GM18498 (cell line): ENCODE data around the gene EPS8.
A peak's percentile ranks its signal among the peaks of the same experiment; 100 is the strongest.

Source experiments
- ATAC-seq: cut with Tn5 transposase; IDR thresholded peaks from one replicate; pipeline ENCODE4 v1.9.1; 2021; ENCODE audit warnings: mild to moderate bottlenecking, moderate library complexity; ENCODE audit not compliant: unreplicated experiment

EPS8 gene

DNA sequence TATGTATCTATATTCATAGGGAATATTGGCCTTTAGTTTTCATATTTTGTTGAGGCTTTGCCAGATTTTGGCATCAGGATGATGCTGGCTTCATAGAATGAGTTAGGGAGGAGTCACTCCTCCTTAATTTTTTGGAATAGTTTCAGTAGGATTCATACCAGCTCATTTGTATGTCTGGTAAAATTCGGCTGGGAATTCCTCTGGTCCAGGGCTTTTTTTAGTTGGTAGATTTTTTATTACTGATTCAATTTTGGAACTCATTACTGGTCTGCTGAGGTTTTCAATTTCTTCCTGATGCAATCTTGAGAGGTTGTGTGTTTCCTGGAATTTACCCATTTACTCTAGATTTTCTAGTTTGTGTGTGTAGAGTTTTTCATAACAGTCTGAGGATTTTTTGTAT, 175.2 kb downstream of the EPS8 start:
- no peak for ATAC-seq

GRCh38 chr12:15608941-15609340, 180.2 kb downstream of the EPS8 start:
- no peak for ATAC-seq

DNA sequence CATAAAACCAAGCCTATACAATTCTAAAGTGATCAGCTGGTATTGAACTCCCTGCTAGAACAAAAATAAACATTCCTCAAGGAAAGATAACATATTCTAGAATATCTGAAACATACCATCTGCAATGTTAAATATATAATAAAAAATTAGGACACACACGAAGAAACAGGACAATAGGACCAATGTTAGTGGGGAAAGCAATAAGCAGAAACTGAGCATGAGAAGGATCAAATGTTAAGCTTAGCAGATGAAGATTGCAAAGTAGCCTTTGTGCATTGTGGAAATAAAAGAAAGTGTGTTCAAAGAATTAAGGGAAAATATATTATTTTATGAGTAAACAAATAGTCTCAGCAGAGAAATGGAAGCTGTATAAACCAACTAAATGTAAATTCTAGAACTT, 180.8 kb downstream of the EPS8 start:
- no peak for ATAC-seq

DNA sequence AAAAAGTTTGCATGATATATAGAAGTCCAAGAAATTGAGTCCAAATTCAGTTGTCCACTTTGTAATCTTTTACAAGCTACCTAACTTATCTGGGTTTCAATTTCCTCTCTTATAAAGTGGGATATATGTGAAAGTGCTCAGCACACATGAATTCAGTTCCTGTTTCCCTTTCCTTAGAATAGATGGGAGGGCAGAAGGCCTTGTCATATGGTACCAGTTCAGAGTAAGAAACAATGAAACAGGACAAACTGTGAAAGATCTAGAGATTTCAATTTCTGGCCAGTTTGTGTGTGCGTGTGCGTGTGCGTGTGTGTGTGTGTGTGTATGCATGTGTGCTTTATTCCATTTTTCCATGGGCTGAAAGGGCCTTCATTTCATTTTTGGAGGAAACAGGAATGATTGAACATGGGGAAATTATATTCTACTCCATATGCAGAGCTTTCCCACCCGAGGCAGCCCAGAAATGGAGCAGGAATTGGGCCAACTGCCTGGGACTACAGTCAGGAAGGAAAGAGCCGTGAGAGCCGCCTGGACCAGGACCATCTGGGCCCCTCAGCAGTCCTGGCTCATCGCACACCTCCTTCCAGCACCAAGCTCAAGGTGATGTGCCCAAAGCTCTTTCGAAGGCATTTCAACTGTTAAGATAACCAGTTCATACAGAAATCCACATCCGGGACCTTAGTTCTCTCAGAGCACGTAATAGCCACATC, 183.2 kb downstream of the EPS8 start:
- ATAC-seq: no peak

DNA sequence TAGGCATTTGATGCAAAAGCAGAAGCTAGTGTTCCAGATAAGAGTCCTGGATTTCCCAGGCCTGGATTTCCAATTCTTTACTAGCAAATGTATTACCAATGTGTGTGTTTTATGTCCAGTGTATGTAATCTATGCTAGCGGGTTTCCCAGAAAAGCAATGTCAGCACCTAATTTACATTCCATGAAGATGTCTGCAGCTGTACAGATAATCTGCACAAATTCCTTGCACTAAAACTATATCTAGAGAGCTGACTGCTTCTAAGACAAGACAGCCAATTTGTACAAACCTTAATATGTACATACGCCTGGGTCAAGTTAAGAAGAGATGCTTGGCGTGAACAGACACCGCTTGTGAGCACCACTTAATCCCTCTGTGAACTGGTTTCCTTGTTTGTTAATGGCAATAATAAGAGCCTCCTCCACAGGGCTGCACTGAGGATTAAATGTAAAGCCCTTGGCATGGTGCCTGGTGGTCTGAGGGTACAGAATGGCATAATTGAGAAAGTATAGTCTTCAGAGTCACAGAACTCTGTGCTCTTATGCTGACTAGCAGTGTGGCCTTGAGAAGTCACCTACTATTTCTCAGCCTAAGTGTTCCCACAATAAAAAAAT, 185.6 kb downstream of the EPS8 start:
- ATAC-seq: no peak

GRCh38 chr12:15602051-15602672, 187.0 kb downstream of the EPS8 start:
- no peak for ATAC-seq

GRCh38 chr12:15601210-15601800, 187.9 kb downstream of the EPS8 start:
- no peak for ATAC-seq

DNA sequence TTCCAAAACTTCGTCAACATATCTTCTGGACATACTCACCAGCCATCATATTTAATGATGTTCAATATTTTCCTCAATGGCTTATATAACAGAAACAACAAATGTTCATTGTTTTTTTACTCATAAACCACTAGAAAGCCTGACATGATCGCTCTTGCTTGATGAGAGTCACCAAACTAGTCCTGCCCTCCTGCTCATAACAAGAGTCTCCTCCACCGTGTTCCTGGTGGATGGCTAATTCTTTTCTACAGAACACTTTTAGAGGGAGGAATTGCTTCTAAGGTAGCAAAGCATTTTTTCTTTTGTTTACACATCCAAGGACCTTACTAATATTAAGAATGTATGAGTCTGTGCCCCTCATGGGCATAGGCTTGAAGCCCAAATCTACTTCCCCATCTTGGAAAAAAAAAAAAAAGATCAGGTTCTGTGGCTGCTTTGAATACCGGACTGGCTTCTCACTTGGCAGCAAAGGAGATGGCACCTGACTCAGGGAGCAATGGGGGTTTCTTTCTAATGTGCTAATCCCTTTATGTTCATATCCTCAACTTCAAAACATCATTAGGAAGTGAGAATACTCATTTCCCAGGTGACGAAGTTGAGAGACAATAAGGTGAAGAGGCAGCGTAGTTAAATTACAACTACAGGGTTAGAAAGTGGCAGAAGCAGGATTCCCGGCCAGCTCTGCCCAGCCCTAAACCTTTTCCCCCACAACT, 188.8 kb downstream of the EPS8 start:
- no peak for ATAC-seq

DNA sequence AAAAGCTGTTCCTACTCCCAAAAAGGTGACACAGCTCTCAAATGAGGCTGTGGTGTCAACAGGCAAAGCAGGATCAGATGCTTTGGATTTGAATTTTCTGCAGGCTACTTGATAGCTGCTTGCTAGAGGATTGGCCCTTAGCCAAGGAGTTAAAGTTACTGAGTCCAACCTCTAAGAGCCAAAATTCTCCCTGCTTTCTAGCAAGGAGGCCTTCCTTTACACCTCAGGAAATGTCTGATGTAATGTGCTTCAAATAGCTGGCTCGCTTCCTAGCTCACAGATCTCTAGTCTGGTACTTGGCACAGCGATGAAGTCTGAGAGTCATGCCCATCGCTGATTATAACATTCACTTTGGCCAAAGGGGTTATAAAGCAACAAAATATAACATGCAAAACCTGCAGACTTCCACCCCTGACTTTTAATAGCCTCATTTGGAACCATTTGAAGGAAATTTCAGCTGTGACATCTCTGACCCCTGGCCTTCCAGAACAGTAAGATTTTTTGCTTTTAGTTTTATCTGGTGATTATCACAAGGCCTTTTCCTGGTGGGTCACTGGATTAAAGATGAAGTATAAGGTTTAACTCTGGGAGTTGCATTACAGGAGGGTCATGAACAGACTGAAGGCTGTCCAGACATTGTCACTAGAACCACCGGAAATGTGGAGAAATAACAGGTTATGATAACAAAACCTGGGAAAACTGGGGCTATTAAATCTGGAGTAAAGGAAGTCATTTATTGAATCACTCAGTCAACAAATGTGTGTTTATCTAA, 189.7 kb downstream of the EPS8 start:
- no peak for ATAC-seq

GRCh38 chr12:15597125-15597830, 191.9 kb downstream of the EPS8 start:
- no peak for ATAC-seq

GRCh38 chr12:15596174-15596573, 193.0 kb downstream of the EPS8 start:
- ATAC-seq: no peak

GRCh38 chr12:15592934-15593333, 196.3 kb downstream of the EPS8 start:
- ATAC-seq: no peak

DNA sequence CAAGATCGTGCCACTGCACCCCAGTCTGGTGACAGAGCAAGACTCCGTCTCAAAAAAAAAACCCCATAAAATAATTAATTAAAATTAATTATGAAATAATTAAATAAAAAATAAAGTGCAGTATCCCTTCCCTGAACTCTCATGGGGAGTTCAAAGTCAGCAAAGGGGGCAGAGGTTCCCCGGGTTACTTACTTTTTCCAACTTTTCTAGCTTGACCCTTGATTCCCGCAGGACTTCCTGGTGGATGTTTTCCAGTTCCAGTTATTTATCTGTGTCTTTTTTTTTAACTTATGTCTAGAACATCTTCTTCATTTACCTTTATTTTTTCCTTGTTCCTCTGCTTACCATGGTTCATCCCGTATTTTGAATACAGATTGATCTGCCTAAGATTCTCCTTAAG, 197.4 kb downstream of the EPS8 start:
- no peak for ATAC-seq

- peak; percentile 93 for ATAC-seq
Observed at GRCh38 chr12:15590180-15590826, 198.9 kb downstream of the EPS8 start.

DNA sequence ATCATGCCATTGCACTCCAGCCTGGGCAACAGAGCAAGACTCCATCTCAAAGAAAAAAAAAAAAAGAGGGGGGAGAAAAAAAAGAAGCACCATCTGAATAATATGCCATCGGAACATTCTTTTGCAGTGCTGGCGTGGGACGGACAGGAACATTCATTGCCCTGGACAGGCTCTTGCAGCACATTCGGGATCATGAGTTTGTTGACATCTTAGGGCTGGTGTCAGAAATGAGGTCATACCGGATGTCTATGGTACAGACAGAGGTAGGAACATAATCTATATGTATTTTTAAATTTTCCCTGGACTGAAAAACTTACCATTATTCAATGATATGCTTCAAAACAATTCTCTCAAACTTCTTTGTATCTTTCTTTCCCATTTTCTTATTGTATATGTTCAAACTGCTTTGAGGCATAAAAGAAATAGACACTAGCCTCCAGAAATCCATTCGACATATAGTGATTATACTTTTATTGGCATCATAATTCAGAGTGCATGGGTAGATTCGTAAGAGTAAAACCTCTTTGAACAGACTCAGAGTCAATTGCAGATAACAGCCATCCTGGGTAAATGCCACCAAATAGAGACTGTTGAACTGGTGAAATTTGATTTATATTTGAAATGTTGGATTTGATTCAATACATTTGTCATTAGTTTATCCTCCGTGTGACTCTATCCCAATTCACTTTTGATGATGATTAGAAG, 199.7 kb downstream of the EPS8 start:
- ATAC-seq: no peak

GRCh38 chr12:15584366-15585041, 204.7 kb downstream of the EPS8 start:
- ATAC-seq: peak; percentile 58

- no peak for ATAC-seq
Observed at GRCh38 chr12:15583804-15584203, 205.4 kb downstream of the EPS8 start.

DNA sequence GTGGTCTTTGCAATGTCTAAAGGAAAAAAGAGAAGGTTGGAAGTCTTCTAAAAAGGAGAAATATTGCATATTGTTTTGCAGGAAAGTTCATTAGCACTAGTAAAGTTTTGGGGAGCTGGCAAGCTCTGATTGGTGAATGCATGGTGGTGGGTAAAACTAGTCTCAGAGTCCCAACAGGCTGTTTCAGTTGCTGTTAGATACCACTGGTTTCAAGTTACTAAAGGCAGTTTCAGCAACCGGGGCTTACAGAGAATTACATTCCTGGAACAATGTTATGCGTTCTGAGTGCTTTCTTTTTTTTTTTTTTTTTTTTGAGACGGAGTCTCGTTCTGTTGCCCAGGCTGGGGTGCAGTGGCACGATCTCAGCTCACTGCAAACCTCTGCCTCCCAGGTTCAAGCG, 208.2 kb downstream of the EPS8 start:
- no peak for ATAC-seq
